ENCODE data around the gene NAP1L5. TPM values are rescaled to one million over a fixed set of nuclear protein-coding genes. Genes with fewer than 3 reads are reported as not detected.

The NAP1L5 gene
- total RNA-seq, 2 experiments from 2014 or later, result 5.4 to 5.8 TPM

GRCh38 chr4:88719381-88719780 lies 21.8 kb upstream of the NAP1L5 start:
- Mint-ChIP-seq H3K36me3 (ENCODE audit: low read depth) (peaks cover 46% of the 10 kb centered on the region), H3K9me3 (peaks cover 20% of the 10 kb centered on the region), H3K4me3 (no peak overlapping the region), H3K27ac (no peak overlapping the region), H3K27me3 (no peaks in the 10 kb centered on the region), H3K4me1 (ENCODE audit: low read depth) (no peaks in the 10 kb centered on the region)
- TF ChIP-seq, protein P1, sequence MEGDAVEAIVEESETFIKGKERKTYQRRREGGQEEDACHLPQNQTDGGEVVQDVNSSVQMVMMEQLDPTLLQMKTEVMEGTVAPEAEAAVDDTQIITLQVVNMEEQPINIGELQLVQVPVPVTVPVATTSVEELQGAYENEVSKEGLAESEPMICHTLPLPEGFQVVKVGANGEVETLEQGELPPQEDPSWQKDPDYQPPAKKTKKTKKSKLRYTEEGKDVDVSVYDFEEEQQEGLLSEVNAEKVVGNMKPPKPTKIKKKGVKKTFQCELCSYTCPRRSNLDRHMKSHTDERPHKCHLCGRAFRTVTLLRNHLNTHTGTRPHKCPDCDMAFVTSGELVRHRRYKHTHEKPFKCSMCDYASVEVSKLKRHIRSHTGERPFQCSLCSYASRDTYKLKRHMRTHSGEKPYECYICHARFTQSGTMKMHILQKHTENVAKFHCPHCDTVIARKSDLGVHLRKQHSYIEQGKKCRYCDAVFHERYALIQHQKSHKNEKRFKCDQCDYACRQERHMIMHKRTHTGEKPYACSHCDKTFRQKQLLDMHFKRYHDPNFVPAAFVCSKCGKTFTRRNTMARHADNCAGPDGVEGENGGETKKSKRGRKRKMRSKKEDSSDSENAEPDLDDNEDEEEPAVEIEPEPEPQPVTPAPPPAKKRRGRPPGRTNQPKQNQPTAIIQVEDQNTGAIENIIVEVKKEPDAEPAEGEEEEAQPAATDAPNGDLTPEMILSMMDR (IDR thresholded peaks at IDR 0.05), result no peak
- ChIA-PET POLR2A (no interaction called here), CTCF (no interaction called here)
- no peak for DNase-seq
- ATAC-seq, result no peak
- intact Hi-C loops (cut with micrococcal nuclease), result no loop called here

DNA sequence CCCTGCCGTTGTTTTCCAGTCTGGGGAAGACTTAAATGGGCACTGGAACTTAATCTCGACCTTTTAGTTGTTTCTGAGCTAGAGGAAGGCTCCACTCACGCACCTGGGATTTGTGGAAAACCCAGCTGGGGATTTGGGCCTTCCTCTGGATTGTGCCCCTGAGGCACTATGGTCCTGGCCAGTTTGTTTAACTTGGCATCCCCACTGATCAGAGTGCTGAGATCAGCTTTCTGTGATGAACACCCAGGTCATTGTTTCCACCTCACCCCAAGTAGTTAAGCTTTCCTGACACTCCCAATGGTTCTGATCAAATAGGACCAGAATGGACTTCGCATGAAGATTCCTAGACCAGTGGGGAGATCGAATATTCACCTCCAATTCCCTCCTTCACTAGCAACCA lies 20.5 kb upstream of the NAP1L5 start:
- Mint-ChIP-seq H3K27ac (no peak overlapping the region), H3K9me3 (peaks cover 20% of the 10 kb centered on the region), H3K4me3 (no peak overlapping the region), H3K36me3 (ENCODE audit: low read depth) (peaks cover 56% of the 10 kb centered on the region), H3K4me1 (ENCODE audit: low read depth) (no peaks in the 10 kb centered on the region), H3K27me3 (no peaks in the 10 kb centered on the region)
- CTCF ChIA-PET, result interaction anchor here (0.9 kb wide), 1 partner anchor 179 kb away, joined by 3 read pairs; no protein-coding TSS in a partner anchor
- DNase-seq (no peak), ATAC-seq (no peak)
- POLR2A ChIA-PET, result no interaction called here
- TF ChIP-seq, protein P1 (IDR thresholded peaks at IDR 0.05), result no peak
- intact Hi-C loops (cut with micrococcal nuclease), result no loop called here

- DNase-seq, result no peak
- TF ChIP-seq, protein P1 (IDR thresholded peaks at IDR 0.05), result no peak
- ChIA-PET CTCF (interaction anchor here (1.3 kb wide), 1 partner anchor 41 kb away, joined by 3 read pairs; no protein-coding TSS in a partner anchor), POLR2A (no interaction called here)
- Mint-ChIP-seq H3K27ac (no peak overlapping the region), H3K27me3 (no peaks in the 10 kb centered on the region), H3K4me3 (no peak overlapping the region), H3K4me1 (ENCODE audit: low read depth) (no peaks in the 10 kb centered on the region), H3K36me3 (ENCODE audit: low read depth) (peaks cover 82% of the 10 kb centered on the region), H3K9me3 (peaks cover 26% of the 10 kb centered on the region)
- intact Hi-C loops (cut with micrococcal nuclease), result no loop called here
- no peak for ATAC-seq
Observed at GRCh38 chr4:88713782-88714181, 16.2 kb upstream of the NAP1L5 start.

DNA sequence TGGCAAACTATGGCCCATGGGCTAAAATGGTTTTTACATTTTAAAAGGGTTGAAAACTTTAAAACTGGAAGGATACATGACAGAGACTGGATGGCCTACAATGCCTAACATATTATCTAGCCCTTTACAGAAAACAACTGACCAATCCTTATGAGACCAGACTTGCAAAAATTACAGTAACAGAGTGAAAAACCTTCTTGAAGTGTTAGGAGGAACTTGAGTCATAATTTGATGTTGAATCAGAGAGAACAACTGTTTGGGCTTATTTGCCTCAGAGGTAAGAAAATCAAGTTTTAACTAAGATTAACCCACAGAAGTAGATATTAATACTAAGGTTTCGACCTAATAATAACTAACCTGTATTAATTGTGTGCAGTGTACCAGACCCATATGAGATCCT lies 12.4 kb upstream of the NAP1L5 start:
- H3K4me3 Mint-ChIP-seq, result no peak overlapping the region
- H3K27ac Mint-ChIP-seq, result no peak overlapping the region
- CTCF ChIA-PET, result interaction anchor here (1.2 kb wide), 1 partner anchor 37 kb away, joined by 3 read pairs; no protein-coding TSS in a partner anchor
- DNase-seq (no peak), ATAC-seq (peak; percentile 27)
- POLR2A ChIA-PET, result no interaction called here
- H3K9me3 Mint-ChIP-seq, result peaks cover 6% of the 10 kb centered on the region
- H3K36me3 Mint-ChIP-seq (ENCODE audit: low read depth), result peaks cover 62% of the 10 kb centered on the region
- peaks cover 2% of the 10 kb centered on the region for H3K4me1 Mint-ChIP-seq (ENCODE audit: low read depth)
- TF ChIP-seq, protein P1 (IDR thresholded peaks at IDR 0.05), result no peak
- no peaks in the 10 kb centered on the region for H3K27me3 Mint-ChIP-seq
- intact Hi-C loops (cut with micrococcal nuclease), result no loop called here

GRCh38 chr4:88706574-88706973 lies 8.9 kb upstream of the NAP1L5 start:
- intact Hi-C loops (cut with micrococcal nuclease), result no loop called here
- DNase-seq, result no peak
- no peak overlapping the region for H3K27ac Mint-ChIP-seq
- TF ChIP-seq, protein P1 (IDR thresholded peaks at IDR 0.05), result no peak
- peaks cover 43% of the 10 kb centered on the region for H3K36me3 Mint-ChIP-seq (ENCODE audit: low read depth)
- POLR2A ChIA-PET, result no interaction called here
- CTCF ChIA-PET, result interaction anchor here (1.1 to 1.4 kb wide), 2 partner anchors 47 to 167 kb away, joined by 3 read pairs; no protein-coding TSS in a partner anchor
- peaks cover 3% of the 10 kb centered on the region for H3K9me3 Mint-ChIP-seq
- no peak overlapping the region for H3K4me3 Mint-ChIP-seq
- ATAC-seq, result no peak
- peaks cover 2% of the 10 kb centered on the region for H3K4me1 Mint-ChIP-seq (ENCODE audit: low read depth)
- H3K27me3 Mint-ChIP-seq, result no peaks in the 10 kb centered on the region

All from activated CD8-positive, alpha-beta T cell treated with anti-CD3 and anti-CD28 coated beads for 36 hours (primary cell).